NCI-H128 (cell line): ENCODE data around the gene RNF144B.
"Not testable (repeated sequence)": the region's sequence is repeated elsewhere in the genome, so short reads cannot be mapped to it uniquely, and the experiment has no call there.

ENCODE experiments used
- DNase-seq: peaks from one replicate; lab custom pipeline; 2025; ENCODE audit not compliant: unreplicated experiment; lab: John Stamatoyannopoulos, UW

RNF144B gene

DNA sequence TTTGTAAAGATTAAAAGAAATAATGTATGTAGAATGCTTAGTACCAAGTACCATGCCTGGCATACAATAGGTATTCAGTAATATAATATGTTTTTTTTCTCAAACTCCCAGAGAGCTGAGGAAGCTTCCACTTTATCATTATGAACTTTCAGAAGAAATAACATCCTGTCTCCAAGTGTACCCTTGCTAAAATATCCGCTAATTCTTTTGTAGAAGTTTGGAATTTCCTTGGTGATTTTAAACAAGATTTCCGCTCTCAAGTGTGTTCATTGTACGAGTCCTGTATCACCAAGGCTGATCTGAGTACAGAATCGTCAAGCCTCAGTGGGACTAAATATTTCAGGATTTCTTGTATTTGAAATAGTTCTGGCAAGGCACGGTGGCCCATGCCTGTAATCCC is 16.1 kb upstream of the RNF144B start:
- no peak for DNase-seq

GRCh38 chr6:18371656-18372055 is 15.5 kb upstream of the RNF144B start:
- no peak for DNase-seq

DNA sequence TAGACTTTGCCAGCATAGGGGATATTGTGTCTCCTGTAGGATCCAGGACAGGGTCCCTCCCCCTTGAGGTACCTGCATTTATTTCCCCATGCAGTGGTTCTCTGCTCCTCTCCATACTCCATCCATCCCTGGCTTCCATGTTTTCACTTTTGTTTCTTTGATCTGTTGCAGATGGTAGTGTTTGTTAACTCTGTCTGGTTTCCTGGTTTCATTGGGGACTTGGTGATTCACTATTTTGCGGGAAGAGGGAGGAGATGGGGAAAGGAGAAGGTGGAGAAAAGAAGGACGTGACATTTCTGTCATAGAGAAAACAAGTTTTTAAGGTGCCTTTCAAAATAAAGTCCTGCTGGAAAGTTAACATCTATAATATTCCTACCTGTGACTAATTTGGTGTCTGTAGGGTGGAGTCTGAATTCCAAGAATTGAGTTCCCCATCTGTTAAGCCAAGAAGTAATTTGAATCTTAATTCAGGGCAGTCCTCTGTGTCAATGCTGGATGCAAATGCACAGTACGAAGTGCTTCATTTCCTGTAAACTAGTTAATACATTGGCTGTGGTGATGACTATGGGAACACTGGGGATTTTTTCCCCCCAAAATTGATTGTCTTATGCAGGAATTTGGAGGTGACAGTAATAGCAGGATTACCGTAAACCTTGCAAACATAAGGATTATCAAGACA is 6.9 kb upstream of the RNF144B start:
- DNase-seq: no peak

- DNase-seq: no peak
Observed at GRCh38 chr6:18380851-18381250, 6.3 kb upstream of the RNF144B start.

- no peak for DNase-seq
Observed at GRCh38 chr6:18383441-18383840, 3.7 kb upstream of the RNF144B start.

- no peak for DNase-seq
Observed at GRCh38 chr6:18384621-18385020, 2.5 kb upstream of the RNF144B start.

DNA sequence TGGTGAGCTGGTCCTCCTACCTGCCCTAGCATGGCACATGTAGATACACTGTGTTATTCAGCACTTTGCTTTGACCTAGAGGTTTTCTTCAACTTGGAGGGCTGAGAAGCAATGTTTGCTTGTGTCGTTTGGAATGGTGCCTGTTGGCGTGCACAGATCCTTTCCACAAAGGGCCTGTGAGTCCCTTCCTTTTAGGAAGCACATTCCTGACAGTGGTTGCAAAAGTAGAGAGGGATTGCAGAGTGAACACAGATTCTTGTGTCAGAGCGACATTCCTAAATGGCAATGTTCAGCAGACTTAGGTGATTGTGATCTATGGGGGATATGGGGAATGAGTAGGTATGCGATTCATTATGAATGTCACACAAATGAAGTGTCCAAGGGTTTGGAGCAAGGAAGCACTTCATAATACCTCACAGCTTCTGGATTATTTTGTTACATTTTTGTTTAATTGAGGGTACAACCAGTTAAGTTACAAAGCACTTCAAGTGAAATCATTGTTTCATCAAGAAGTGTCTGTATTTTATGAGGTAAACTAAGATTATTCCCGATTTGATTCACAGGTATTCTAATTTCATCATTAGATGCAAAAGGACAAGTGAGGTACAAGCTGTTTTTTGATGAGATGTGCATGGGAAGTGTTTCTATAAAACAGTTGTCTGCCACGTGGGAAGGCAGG is 713 bp upstream of the RNF144B start:
- no peak for DNase-seq

- DNase-seq: no peak
Observed at GRCh38 chr6:18388271-18388670, 1.1 kb downstream of the RNF144B start.

DNA sequence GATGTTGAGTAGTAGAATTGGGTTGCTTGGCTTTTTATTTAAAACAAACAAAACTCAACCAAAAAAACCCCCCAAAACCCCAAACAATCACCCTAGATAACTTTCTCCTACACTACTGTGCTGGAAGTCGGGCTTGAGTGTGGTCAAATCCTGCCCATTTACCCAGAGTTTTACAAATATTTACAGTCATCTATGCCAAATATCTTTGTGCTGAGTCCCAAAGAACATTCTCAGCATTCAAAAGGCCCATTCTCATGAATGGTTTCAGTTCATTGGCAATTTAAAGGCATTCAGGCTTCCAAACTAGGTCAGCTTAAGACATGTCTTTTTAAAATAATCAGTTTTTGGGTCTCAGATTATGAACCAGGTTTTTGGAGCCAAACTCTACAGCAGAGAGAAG is 1.8 kb downstream of the RNF144B start:
- no peak for DNase-seq

GRCh38 chr6:18389479-18389878 is 2.3 kb downstream of the RNF144B start:
- no peak for DNase-seq

DNA sequence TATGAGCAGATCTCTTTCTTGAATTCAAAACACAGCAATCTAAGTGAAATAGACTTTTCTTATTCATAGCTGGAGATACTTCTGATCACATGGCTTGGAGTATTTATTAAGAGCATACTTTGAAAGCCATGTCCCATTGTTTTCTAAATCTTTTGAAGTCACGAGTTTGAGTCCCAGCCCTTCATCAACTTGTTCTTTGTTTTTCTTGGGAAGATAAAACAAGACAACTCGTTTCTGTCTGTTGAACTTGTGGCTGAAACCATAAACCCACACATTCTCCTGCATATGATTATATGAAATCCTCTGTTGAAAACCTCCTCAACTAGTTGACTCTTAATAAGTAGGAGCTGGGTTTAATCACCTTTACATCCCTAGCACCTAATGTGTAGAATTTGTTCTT is 3.3 kb downstream of the RNF144B start:
- DNase-seq: no peak

GRCh38 chr6:18391023-18391422 is 3.9 kb downstream of the RNF144B start:
- no peak for DNase-seq

DNA sequence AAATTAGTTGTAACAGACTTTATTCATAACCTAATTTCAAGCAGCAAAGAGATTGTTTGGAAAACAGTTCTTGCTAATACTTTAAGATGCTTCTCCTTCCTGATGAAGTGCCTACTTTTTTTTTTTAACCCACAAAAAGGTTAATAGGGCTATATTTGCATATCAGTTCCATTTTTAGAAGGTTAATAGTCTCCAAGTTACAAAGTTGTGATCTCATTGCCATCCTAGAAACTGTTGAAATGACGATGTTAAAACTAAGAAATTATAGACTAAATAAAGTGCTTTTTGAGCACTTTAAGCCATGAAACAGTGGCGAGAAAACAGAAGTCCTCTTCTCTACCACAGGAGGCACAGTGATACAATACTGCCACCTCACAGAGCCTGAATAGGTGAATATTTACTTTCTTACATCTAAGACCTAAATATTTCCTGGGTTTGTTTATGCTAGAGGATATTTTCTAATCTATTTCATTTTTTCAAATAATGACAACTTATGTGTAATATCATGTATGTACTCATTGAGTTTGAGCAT is 5.3 kb downstream of the RNF144B start:
- no peak for DNase-seq

DNA sequence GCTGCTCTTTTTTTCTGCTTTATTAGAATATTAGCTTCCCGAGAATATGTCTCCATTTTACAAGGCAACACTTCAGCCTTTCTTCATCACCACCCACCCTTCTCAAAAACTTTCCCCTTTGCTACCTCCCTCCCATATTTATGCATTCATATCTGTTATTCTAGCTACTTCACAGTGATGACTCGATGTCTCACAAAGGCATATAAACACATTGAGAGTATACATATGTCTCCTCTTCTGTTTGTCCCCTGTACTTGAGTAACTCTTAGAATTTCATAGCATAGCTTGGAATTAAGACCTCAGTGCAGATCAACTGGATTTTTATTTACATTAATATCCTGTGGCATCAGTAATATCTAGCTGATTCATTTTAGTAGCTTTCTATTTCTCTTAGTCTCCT is 6.5 kb downstream of the RNF144B start:
- DNase-seq: no peak

DNA sequence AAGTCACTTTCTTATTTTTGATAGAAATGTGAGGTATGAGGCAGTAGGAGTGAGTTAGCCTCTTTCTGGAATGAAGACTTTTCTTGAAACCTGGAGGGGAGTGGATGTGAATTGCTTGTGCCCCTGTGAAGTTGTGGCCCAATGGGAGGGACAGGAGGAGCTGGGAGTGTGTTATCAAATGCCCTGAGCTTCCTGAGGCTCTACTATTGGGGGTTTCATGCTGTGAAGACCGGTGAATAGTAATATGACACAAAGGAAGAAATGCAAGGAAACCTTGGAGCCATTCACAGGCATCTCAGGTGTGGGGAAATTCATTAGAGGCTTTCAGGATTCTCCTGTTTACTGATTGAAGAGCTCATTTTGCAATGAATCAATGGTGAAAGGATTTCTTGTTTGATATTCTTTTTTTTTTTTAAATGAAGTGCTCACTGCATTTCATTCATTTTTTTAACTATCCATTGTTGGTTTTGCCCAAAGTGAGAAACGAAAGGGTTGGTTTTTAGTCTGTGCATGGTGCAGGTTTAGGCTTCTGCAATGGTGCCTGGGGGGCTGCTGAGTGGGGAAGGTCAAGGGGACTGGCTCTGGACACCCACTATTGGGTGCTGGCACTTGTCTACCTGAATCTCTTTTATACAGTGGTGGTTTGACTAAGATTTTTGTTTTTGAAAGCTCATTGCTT is 8.2 kb downstream of the RNF144B start:
- DNase-seq: no peak

DNA sequence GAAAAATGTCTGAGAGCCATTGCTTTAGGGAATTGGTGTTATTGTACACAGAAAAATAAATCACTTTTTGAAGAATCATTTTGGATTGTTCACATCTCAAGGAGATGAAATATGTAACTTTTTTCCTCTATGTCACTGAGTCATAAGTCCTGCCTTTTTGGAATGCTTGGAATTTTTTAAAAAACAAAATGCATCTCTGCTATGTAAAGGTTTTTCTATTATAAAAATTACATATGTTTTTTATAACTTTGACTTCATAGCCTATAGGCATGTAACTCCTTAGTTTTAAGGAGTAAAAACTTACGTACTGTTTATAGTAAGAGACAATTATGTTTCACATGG is 8.7 kb downstream of the RNF144B start:
- DNase-seq: no peak

GRCh38 chr6:18397701-18398100 is 10.6 kb downstream of the RNF144B start:
- DNase-seq: no peak

- DNase-seq: not testable (repeated sequence)
Observed at GRCh38 chr6:18398225-18398624, 11.1 kb downstream of the RNF144B start.

DNA sequence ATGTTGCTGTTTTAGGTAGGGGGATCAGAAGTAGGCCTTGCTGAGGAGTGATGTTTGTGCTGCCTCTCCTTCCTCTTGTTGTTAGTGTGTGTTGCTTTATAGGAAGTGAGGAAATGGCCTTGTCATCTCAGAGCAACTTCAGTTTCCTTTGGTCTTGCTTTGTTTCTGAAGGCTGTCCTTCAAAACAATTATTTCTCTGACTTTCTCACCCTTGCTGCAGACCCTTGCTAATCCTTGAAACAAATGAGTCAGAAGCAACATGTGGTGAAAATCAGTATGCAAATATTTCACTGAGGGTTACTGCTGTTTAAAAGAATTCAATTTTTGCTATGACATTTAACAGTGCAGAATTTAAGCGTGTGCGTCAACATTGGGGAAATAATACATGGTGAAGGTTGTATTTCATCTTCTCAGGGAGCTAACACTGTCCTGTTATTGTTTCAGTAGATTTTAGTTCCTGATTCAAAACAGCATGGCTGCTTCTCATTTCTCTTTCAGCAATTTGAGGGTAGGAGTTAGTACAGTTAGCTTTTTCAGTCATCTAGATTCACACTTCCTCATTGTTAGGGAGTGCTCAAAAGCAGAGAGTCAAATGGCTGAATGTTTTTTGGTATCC is 13.8 kb downstream of the RNF144B start:
- no peak for DNase-seq

- not testable (repeated sequence) for DNase-seq
Observed at GRCh38 chr6:18404965-18405364, 17.8 kb downstream of the RNF144B start.

GRCh38 chr6:18405477-18406293 is 18.5 kb downstream of the RNF144B start:
- no peak for DNase-seq
